OCI-LY3 (cell line): Measurements from ENCODE around the gene AK9.
A peak's percentile ranks its signal among the peaks of the same experiment; 100 is the strongest.

Experiments
- H2AFZ ChIP-seq: fragments of 200-600, 300-600 bp; shearing (Covaris generic); 2 replicates; pipeline ENCODE4 v1.6.0; 2014; ENCODE audit warnings: antibody characterized with exemption, low read depth, low read length
- H3K27ac ChIP-seq: fragments of 200-600, 300-600 bp; sonication (generic); 2 replicates; pipeline ENCODE4 v1.5.1; 2014; ENCODE audit warnings: mild to moderate bottlenecking, low read length, moderate library complexity, mixed read lengths
- H3K27me3 ChIP-seq: fragments of 200-600, 300-600 bp; sonication (generic); 2 replicates; pipeline ENCODE4 v1.6.1; 2014; ENCODE audit warnings: low read depth, low read length, mixed read lengths
- H3K36me3 ChIP-seq: fragments of 200-600, 300-600 bp; sonication (generic); replicated peaks from 2 replicates; pipeline ENCODE3; 2014; ENCODE audit warnings: low read depth, low read length, mixed read lengths
- H3K4me1 ChIP-seq: fragments of 300-600, 200-600 bp; sonication (generic); 2 replicates; pipeline ENCODE4 v1.6.1; 2014; ENCODE audit warnings: low read length, mixed read lengths
- H3K4me2 ChIP-seq: fragments of 200-600, 300-600 bp; sonication (generic); 2 replicates; pipeline ENCODE4 v1.6.1; 2014; ENCODE audit warnings: low read length, mixed read lengths
- H3K4me3 ChIP-seq: fragments of 300-600, 200-600 bp; sonication (generic); 2 replicates; pipeline ENCODE4 v1.5.1; 2014; ENCODE audit warnings: antibody characterized with exemption, mild to moderate bottlenecking, low read length, moderate library complexity
- H3K79me2 ChIP-seq: fragments of 300-600, 200-600 bp; shearing (Covaris generic); 2 replicates; pipeline ENCODE4 v1.6.1; 2014; ENCODE audit warnings: mild to moderate bottlenecking, low read length, mixed read lengths
- H3K9ac ChIP-seq: fragments of 300-600, 200-600 bp; shearing (Covaris generic); 2 replicates; pipeline ENCODE4 v1.6.0; 2014; ENCODE audit warnings: mild to moderate bottlenecking, low read length, moderate library complexity
- H3K9me3 ChIP-seq: fragments of 200-600, 300-600 bp; shearing (Covaris generic); 2 replicates; pipeline ENCODE4 v1.6.1; 2014; ENCODE audit warnings: low read length, mixed read lengths; ENCODE audit not compliant: insufficient read depth
- H4K20me1 ChIP-seq: fragments of 200-600, 300-600 bp; sonication (generic); 2 replicates; pipeline ENCODE4 v1.6.1; 2016; ENCODE audit warnings: low read length, mixed read lengths; ENCODE audit not compliant: insufficient read depth
- EZH2phosphoT487 ChIP-seq: fragments of 200-600 bp; shearing (Covaris generic); IDR thresholded peaks from 2 replicates; pipeline ENCODE4 v1.6.1; 2018; ENCODE audit warnings: antibody characterized with exemption, mixed run types, low read depth
- TF ChIP-seq, protein P1 (sequence below): fragments of 200-600, 300-600 bp; sonication (generic); IDR thresholded peaks from 2 replicates; pipeline ENCODE4 v1.5.1; 2014; ENCODE audit warnings: antibody characterized with exemption, low read length, low read depth

The AK9 gene

DNA sequence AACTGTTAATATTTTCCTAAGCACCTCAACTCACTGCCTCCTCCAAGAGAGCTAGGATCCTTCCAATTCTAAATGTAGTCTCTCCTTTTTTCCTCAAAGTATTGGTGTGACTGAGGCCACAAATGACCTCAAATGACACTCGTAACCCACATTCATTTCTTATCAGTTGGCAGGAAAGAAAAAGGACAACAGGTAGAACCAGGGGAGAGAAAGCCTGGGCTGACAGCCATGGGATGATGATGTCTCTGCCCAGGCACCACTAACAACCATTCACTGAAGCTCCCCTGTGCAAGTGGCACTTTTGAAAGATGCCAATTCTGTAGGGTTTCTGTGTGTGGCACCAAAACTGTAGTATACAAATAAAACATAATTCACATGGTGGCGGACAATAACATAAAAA lies 215.4 kb downstream of the AK9 start:
- Histone ChIP-seq H3K4me2 (no peak overlapping the region), H3K27me3 (no peaks in the 10 kb centered on the region), H3K36me3 (peaks cover 61% of the 10 kb centered on the region), H2AFZ (no peak overlapping the region), H3K27ac (no peak overlapping the region), H4K20me1 (peaks cover 32% of the 10 kb centered on the region), H3K9me3 (no peaks in the 10 kb centered on the region), H3K4me1 (peaks cover 41% of the 10 kb centered on the region), H3K4me3 (no peak overlapping the region), H3K9ac (no peak overlapping the region), H3K79me2 (peaks cover 82% of the 10 kb centered on the region)
- no peak for TF ChIP-seq EZH2phosphoT487
- TF ChIP-seq, protein P1, sequence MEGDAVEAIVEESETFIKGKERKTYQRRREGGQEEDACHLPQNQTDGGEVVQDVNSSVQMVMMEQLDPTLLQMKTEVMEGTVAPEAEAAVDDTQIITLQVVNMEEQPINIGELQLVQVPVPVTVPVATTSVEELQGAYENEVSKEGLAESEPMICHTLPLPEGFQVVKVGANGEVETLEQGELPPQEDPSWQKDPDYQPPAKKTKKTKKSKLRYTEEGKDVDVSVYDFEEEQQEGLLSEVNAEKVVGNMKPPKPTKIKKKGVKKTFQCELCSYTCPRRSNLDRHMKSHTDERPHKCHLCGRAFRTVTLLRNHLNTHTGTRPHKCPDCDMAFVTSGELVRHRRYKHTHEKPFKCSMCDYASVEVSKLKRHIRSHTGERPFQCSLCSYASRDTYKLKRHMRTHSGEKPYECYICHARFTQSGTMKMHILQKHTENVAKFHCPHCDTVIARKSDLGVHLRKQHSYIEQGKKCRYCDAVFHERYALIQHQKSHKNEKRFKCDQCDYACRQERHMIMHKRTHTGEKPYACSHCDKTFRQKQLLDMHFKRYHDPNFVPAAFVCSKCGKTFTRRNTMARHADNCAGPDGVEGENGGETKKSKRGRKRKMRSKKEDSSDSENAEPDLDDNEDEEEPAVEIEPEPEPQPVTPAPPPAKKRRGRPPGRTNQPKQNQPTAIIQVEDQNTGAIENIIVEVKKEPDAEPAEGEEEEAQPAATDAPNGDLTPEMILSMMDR: no peak

GRCh38 chr6:109474995-109475394 lies 216.0 kb downstream of the AK9 start:
- Histone ChIP-seq H3K36me3 (peaks cover 56% of the 10 kb centered on the region), H3K9me3 (no peaks in the 10 kb centered on the region), H3K4me3 (no peak overlapping the region), H3K79me2 (peaks cover 80% of the 10 kb centered on the region), H3K9ac (no peak overlapping the region), H2AFZ (no peak overlapping the region), H3K4me1 (peaks cover 37% of the 10 kb centered on the region), H3K27me3 (no peaks in the 10 kb centered on the region), H3K4me2 (no peak overlapping the region), H4K20me1 (peaks cover 32% of the 10 kb centered on the region), H3K27ac (no peak overlapping the region)
- TF ChIP-seq, protein P1: no peak
- TF ChIP-seq EZH2phosphoT487: no peak

- Histone ChIP-seq H3K27me3 (no peaks in the 10 kb centered on the region), H3K9me3 (no peaks in the 10 kb centered on the region), H3K4me3 (no peak overlapping the region), H3K79me2 (peaks cover 68% of the 10 kb centered on the region), H3K27ac (no peak overlapping the region), H3K4me1 (peaks cover 21% of the 10 kb centered on the region), H4K20me1 (peaks cover 26% of the 10 kb centered on the region), H2AFZ (no peak overlapping the region), H3K9ac (no peak overlapping the region), H3K36me3 (peaks cover 52% of the 10 kb centered on the region), H3K4me2 (peak overlapping the region; percentile 61; the same call in 1 of the 2 replicates)
- no peak for TF ChIP-seq EZH2phosphoT487
- TF ChIP-seq, protein P1: no peak
Observed at GRCh38 chr6:109473120-109473519, 217.9 kb downstream of the AK9 start.

DNA sequence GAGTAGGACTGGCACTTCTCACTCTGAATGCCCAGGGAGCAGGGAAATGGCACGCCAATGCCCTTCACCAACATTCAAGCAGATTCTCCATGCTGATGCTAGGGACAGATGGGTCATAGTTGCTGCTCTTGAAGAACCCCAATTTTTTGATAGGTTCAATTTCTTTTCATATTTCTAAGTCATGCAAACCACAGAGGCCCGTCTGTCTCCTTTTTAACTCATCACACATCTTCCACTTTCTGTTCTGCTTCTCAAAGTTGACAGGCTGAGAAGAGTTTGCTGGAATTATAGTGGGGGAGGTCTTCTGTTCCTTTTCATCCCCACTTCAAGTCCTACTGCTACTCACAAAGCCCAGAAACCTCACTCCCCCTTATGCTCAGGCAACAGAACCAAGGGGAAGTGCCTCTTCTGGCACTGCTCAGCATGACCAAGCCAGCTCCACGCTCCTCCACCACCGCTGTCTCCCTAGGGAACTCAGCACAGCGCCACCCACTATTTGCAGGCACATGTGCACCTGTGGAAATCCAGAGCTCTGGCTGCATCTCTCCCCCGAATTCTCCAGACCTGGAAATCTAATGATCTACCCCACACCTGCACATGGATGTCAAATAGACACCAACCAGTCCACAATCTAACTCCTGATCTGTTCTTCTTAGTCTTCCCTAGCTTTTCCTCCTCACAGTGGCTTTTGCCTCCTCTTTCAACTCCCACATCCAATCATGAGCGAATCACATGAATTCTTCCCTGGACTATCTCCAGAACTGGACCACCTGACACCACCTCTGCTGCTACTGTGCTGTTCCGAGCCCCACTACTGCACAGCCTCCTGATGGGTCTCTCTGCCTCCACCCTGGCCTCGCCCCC lies 218.6 kb downstream of the AK9 start:
- no peaks in the 10 kb centered on the region for H3K9me3 ChIP-seq
- H3K27ac ChIP-seq: peak overlapping the region; percentile 44
- no peak overlapping the region for H3K4me3 ChIP-seq
- H4K20me1 ChIP-seq: peaks cover 20% of the 10 kb centered on the region
- H3K36me3 ChIP-seq: peaks cover 53% of the 10 kb centered on the region
- peak overlapping the region; percentile 61 for H3K4me2 ChIP-seq
- no peak overlapping the region for H2AFZ ChIP-seq
- TF ChIP-seq EZH2phosphoT487: no peak
- TF ChIP-seq, protein P1: peak; percentile 27
- H3K79me2 ChIP-seq: peaks cover 62% of the 10 kb centered on the region
- H3K9ac ChIP-seq: no peak overlapping the region
- no peaks in the 10 kb centered on the region for H3K27me3 ChIP-seq
- peaks cover 19% of the 10 kb centered on the region for H3K4me1 ChIP-seq
